Measurements from ENCODE around the gene ATP1A3.

ATP1A3 gene

GRCh38 chr19:41968751-41969595 is 25.1 kb downstream of the ATP1A3 start:
- no peak overlapping the region for H3K4me3 ChIP-seq (ENCODE audit: low read length)
- H3K4me1 ChIP-seq (ENCODE audit: control insufficient read depth, insufficient read depth, low read length): no peaks in the 10 kb centered on the region
- no peak overlapping the region for H3K9ac ChIP-seq (ENCODE audit: low read length)
- H3K36me3 ChIP-seq (ENCODE audit: control insufficient read depth, insufficient read depth, low read length): no peaks in the 10 kb centered on the region
- H3K9me3 ChIP-seq (ENCODE audit: control insufficient read depth, low read length): no peaks in the 10 kb centered on the region
- H3K27me3 ChIP-seq (ENCODE audit: control insufficient read depth, insufficient read depth, low read length): peaks cover 7% of the 10 kb centered on the region

- Histone ChIP-seq H3K9ac (ENCODE audit: low read length) (no peak overlapping the region), H3K4me3 (ENCODE audit: low read length) (no peak overlapping the region), H3K36me3 (ENCODE audit: control insufficient read depth, insufficient read depth, low read length) (no peaks in the 10 kb centered on the region), H3K27me3 (ENCODE audit: control insufficient read depth, insufficient read depth, low read length) (peaks cover 7% of the 10 kb centered on the region), H3K4me1 (ENCODE audit: control insufficient read depth, insufficient read depth, low read length) (no peaks in the 10 kb centered on the region), H3K9me3 (ENCODE audit: control insufficient read depth, low read length) (no peaks in the 10 kb centered on the region)
These were observed 26.8 kb downstream of the ATP1A3 start for GRCh38 chr19:41967054-41967783.

- Histone ChIP-seq H3K36me3 (ENCODE audit: control insufficient read depth, insufficient read depth, low read length) (no peaks in the 10 kb centered on the region), H3K4me3 (ENCODE audit: low read length) (no peak overlapping the region), H3K9me3 (ENCODE audit: control insufficient read depth, low read length) (no peaks in the 10 kb centered on the region), H3K4me1 (ENCODE audit: control insufficient read depth, insufficient read depth, low read length) (no peaks in the 10 kb centered on the region), H3K9ac (ENCODE audit: low read length) (no peak overlapping the region), H3K27me3 (ENCODE audit: control insufficient read depth, insufficient read depth, low read length) (peaks cover 7% of the 10 kb centered on the region)
These were observed 28.9 kb downstream of the ATP1A3 start for GRCh38 chr19:41965106-41965505.

GRCh38 chr19:41960973-41961372 is 33.1 kb downstream of the ATP1A3 start:
- Histone ChIP-seq H3K4me1 (ENCODE audit: control insufficient read depth, insufficient read depth, low read length) (peaks cover 24% of the 10 kb centered on the region), H3K9ac (ENCODE audit: low read length) (no peak overlapping the region), H3K9me3 (ENCODE audit: control insufficient read depth, low read length) (no peaks in the 10 kb centered on the region), H3K27me3 (ENCODE audit: control insufficient read depth, insufficient read depth, low read length) (no peaks in the 10 kb centered on the region), H3K4me3 (ENCODE audit: low read length) (no peak overlapping the region), H3K36me3 (ENCODE audit: control insufficient read depth, insufficient read depth, low read length) (no peaks in the 10 kb centered on the region)

- peak within 1 kb of the TSS; percentile 92 for H3K9ac ChIP-seq (ENCODE audit: low read length)
- no peaks in the 10 kb centered on the region for H3K36me3 ChIP-seq (ENCODE audit: control insufficient read depth, insufficient read depth, low read length)
- H3K4me1 ChIP-seq (ENCODE audit: control insufficient read depth, insufficient read depth, low read length): peaks cover 30% of the 10 kb centered on the region
- no peaks in the 10 kb centered on the region for H3K9me3 ChIP-seq (ENCODE audit: control insufficient read depth, low read length)
- no peaks in the 10 kb centered on the region for H3K27me3 ChIP-seq (ENCODE audit: control insufficient read depth, insufficient read depth, low read length)
- H3K4me3 ChIP-seq (ENCODE audit: low read length): peak within 1 kb of the TSS; percentile 81
These were observed 34.7 kb downstream of the ATP1A3 start, which contains the start of gene RABAC1 for GRCh38 chr19:41959056-41960053. RABAC1 (minus strand) TSS chr19:41959321; CDS start chr19:41959292, 29 bp downstream.

GRCh38 chr19:41958367-41959055 is 35.5 kb downstream of the ATP1A3 start:
- Histone ChIP-seq H3K4me3 (ENCODE audit: low read length) (peak overlapping the region; percentile 81), H3K9me3 (ENCODE audit: control insufficient read depth, low read length) (no peaks in the 10 kb centered on the region), H3K36me3 (ENCODE audit: control insufficient read depth, insufficient read depth, low read length) (no peaks in the 10 kb centered on the region), H3K4me1 (ENCODE audit: control insufficient read depth, insufficient read depth, low read length) (peaks cover 30% of the 10 kb centered on the region), H3K27me3 (ENCODE audit: control insufficient read depth, insufficient read depth, low read length) (no peaks in the 10 kb centered on the region), H3K9ac (ENCODE audit: low read length) (peak overlapping the region; percentile 92)

- no peaks in the 10 kb centered on the region for H3K9me3 ChIP-seq (ENCODE audit: control insufficient read depth, low read length)
- peak overlapping the region; percentile 81 for H3K4me3 ChIP-seq (ENCODE audit: low read length)
- peak overlapping the region; percentile 92 for H3K9ac ChIP-seq (ENCODE audit: low read length)
- no peaks in the 10 kb centered on the region for H3K36me3 ChIP-seq (ENCODE audit: control insufficient read depth, insufficient read depth, low read length)
- H3K4me1 ChIP-seq (ENCODE audit: control insufficient read depth, insufficient read depth, low read length): peaks cover 30% of the 10 kb centered on the region
- no peaks in the 10 kb centered on the region for H3K27me3 ChIP-seq (ENCODE audit: control insufficient read depth, insufficient read depth, low read length)
These were observed 36.1 kb downstream of the ATP1A3 start for GRCh38 chr19:41957838-41958366.

- peak overlapping the region; percentile 81 for H3K4me3 ChIP-seq (ENCODE audit: low read length)
These were observed 36.7 kb downstream of the ATP1A3 start for GRCh38 chr19:41957161-41957837.

GRCh38 chr19:41956621-41957020 is 37.4 kb downstream of the ATP1A3 start:
- H3K9ac ChIP-seq (ENCODE audit: low read length): no peak overlapping the region

More at GRCh38 chr19:41957161-41957837, 36.7 kb downstream of the ATP1A3 start:
- no peaks in the 10 kb centered on the region for H3K9me3 ChIP-seq (ENCODE audit: control insufficient read depth, low read length)
- H3K4me1 ChIP-seq (ENCODE audit: control insufficient read depth, insufficient read depth, low read length): peaks cover 30% of the 10 kb centered on the region
- no peaks in the 10 kb centered on the region for H3K27me3 ChIP-seq (ENCODE audit: control insufficient read depth, insufficient read depth, low read length)
- no peaks in the 10 kb centered on the region for H3K36me3 ChIP-seq (ENCODE audit: control insufficient read depth, insufficient read depth, low read length)
- H3K9ac ChIP-seq (ENCODE audit: low read length): peak overlapping the region; percentile 11

GRCh38 chr19:41955521-41955920 is 38.5 kb downstream of the ATP1A3 start:
- Histone ChIP-seq H3K9me3 (ENCODE audit: control insufficient read depth, low read length) (no peaks in the 10 kb centered on the region), H3K4me1 (ENCODE audit: control insufficient read depth, insufficient read depth, low read length) (peaks cover 35% of the 10 kb centered on the region), H3K27me3 (ENCODE audit: control insufficient read depth, insufficient read depth, low read length) (no peaks in the 10 kb centered on the region), H3K9ac (ENCODE audit: low read length) (no peak overlapping the region), H3K36me3 (ENCODE audit: control insufficient read depth, insufficient read depth, low read length) (no peaks in the 10 kb centered on the region), H3K4me3 (ENCODE audit: low read length) (no peak overlapping the region)

More at GRCh38 chr19:41956621-41957020, 37.4 kb downstream of the ATP1A3 start:
- Histone ChIP-seq H3K4me3 (ENCODE audit: low read length) (no peak overlapping the region), H3K36me3 (ENCODE audit: control insufficient read depth, insufficient read depth, low read length) (no peaks in the 10 kb centered on the region), H3K27me3 (ENCODE audit: control insufficient read depth, insufficient read depth, low read length) (no peaks in the 10 kb centered on the region), H3K4me1 (ENCODE audit: control insufficient read depth, insufficient read depth, low read length) (peaks cover 32% of the 10 kb centered on the region), H3K9me3 (ENCODE audit: control insufficient read depth, low read length) (no peaks in the 10 kb centered on the region)
